H1 (cell line): Measurements from ENCODE around the gene MUC16.

Source experiments
- BACH1 ChIP-seq: IDR thresholded peaks from 2 replicates; pipeline ENCODE4 v1.6.1; 2012; ENCODE audit warnings: low read length, improper control_type of control experiment
- CEBPB ChIP-seq: IDR thresholded peaks from 2 replicates; pipeline ENCODE4 v1.6.1; 2012; ENCODE audit warnings: low read depth, low read length
- CHD2 ChIP-seq: IDR thresholded peaks from 2 replicates; pipeline ENCODE4 v1.6.1; 2012; ENCODE audit warnings: low read length, improper control_type of control experiment
- CTCF ChIP-seq, 3 experiments: IDR thresholded peaks; 1 replicate in 2 of 3; 2 replicates in 1 of 3; pipeline versions ENCODE4 v1.5.1 to v1.6.1; 2011; ENCODE audit warnings: low read length in 3 of 3, mild to moderate bottlenecking in 3 of 3, inconsistent platforms in 2 of 3, low read depth in 1 of 3, moderate library complexity in 1 of 3; ENCODE audit not compliant: insufficient read depth in 1 of 3; ENCODE audit errors: control extremely low read depth in 1 of 3
- EP300 ChIP-seq, 2 experiments: IDR thresholded peaks; 1 replicate in 1 of 2; 2 replicates in 1 of 2; pipeline ENCODE4 v1.6.1; 2011 to 2012; ENCODE audit warnings: low read depth in 2 of 2, low read length in 2 of 2, mild to moderate bottlenecking in 2 of 2, borderline replicate concordance in 1 of 2, inconsistent platforms in 1 of 2, moderate library complexity in 1 of 2
- EZH2 ChIP-seq: fragments of 200-600 bp; sonication (generic); IDR thresholded peaks from 2 replicates; pipeline ENCODE4 v1.7.1; 2012; ENCODE audit warnings: low read depth, mild to moderate bottlenecking, moderate library complexity, low read length, inconsistent platforms; ENCODE audit not compliant: severe bottlenecking
- KDM1A ChIP-seq: fragments of 200-600, 300-600 bp; sonication (generic); IDR thresholded peaks from 2 replicates; pipeline ENCODE4 v1.7.1; 2016; ENCODE audit warnings: mild to moderate bottlenecking, low read length, borderline replicate concordance
- POLR2A ChIP-seq, 2 experiments: IDR thresholded peaks; 1 replicate in 1 of 2; 2 replicates in 1 of 2; pipeline ENCODE4 v1.6.1; 2011; ENCODE audit warnings: low read depth in 2 of 2, low read length in 2 of 2, mild to moderate bottlenecking in 2 of 2; ENCODE audit errors: control extremely low read depth in 1 of 2
- RAD21 ChIP-seq, 2 experiments: IDR thresholded peaks in 1 of 2; conservative IDR thresholded peaks in 1 of 2; 2 replicates each; pipeline ENCODE4 v1.6.1; 2011; ENCODE audit warnings: low read depth in 2 of 2, low read length in 2 of 2, improper control_type of control experiment in 1 of 2, inconsistent platforms in 1 of 2, mild to moderate bottlenecking in 1 of 2, moderate library complexity in 1 of 2
- RFX5 ChIP-seq: IDR thresholded peaks from 2 replicates; pipeline ENCODE4 v1.6.1; 2011; ENCODE audit warnings: low read depth, low read length, improper control_type of control experiment, borderline replicate concordance
- SAP30 ChIP-seq: fragments of 300-600 bp; sonication (generic); IDR thresholded peaks from 2 replicates; pipeline ENCODE4 v1.7.1; 2012; ENCODE audit warnings: low read length, moderate library complexity, mild to moderate bottlenecking, inconsistent platforms; ENCODE audit not compliant: insufficient read depth, insufficient replicate concordance
- TBP ChIP-seq: IDR thresholded peaks from 2 replicates; pipeline ENCODE4 v1.6.1; 2011; ENCODE audit warnings: low read depth, low read length, improper control_type of control experiment

GRCh38 chr19:9014803-9015202 lies 4.6 kb upstream of the MUC16 start:
- TF ChIP-seq CTCF (IDR thresholded peaks at IDR 0.05; ENCODE audit: control extremely low read depth in 1 of 3, insufficient read depth in 1 of 3, low read depth in 1 of 3, low read length in 3 of 3) (no peak), POLR2A (IDR thresholded peaks at IDR 0.05; ENCODE audit: control extremely low read depth in 1 of 2, low read depth in 2 of 2, low read length in 2 of 2) (no peak), EZH2 (no peak), EP300 (IDR thresholded peaks at IDR 0.05; ENCODE audit: borderline replicate concordance in 1 of 2, low read depth in 2 of 2, low read length in 2 of 2) (no peak), RAD21 (IDR thresholded peaks at IDR 0.05 in 1 of 2, conservative IDR thresholded peaks at IDR 0.05 in 1 of 2; ENCODE audit: low read depth in 2 of 2, low read length in 2 of 2) (no peak), CHD2 (no peak), SAP30 (no peak), CEBPB (no peak), TBP (no peak), KDM1A (no peak), BACH1 (no peak), RFX5 (no peak)
